NOMO-1 treated with DMSO at 0.1 percent for 48 hours (cell line): Measurements from ENCODE around the gene TIMM22.

Source experiments
- DNase-seq: peaks from one replicate; lab custom pipeline; 2025; ENCODE audit not compliant: unreplicated experiment; lab: John Stamatoyannopoulos, UW

TIMM22 gene

GRCh38 chr17:1001640-1002411, 4.9 kb downstream of the TIMM22 start:
- DNase-seq = no peak

GRCh38 chr17:1002412-1002753, 5.5 kb downstream of the TIMM22 start:
- DNase-seq = no peak

GRCh38 chr17:1002771-1003555, 6.0 kb downstream of the TIMM22 start:
- DNase-seq = no peak

GRCh38 chr17:1003633-1003971, 6.7 kb downstream of the TIMM22 start:
- no peak for DNase-seq

- DNase-seq = no peak
Observed at GRCh38 chr17:1003972-1004768, 7.2 kb downstream of the TIMM22 start.

GRCh38 chr17:1004769-1005295, 7.9 kb downstream of the TIMM22 start:
- DNase-seq = no peak

- DNase-seq = no peak
Observed at GRCh38 chr17:1005361-1005946, 8.5 kb downstream of the TIMM22 start.

- DNase-seq = no peak
Observed at GRCh38 chr17:1006054-1006453, 9.1 kb downstream of the TIMM22 start.

GRCh38 chr17:1007310-1008007, 10.5 kb downstream of the TIMM22 start:
- DNase-seq = no peak

GRCh38 chr17:1008008-1008761, 11.3 kb downstream of the TIMM22 start:
- DNase-seq = no peak

GRCh38 chr17:1009229-1010085, 12.5 kb downstream of the TIMM22 start:
- DNase-seq = no peak

- DNase-seq = no peak
Observed at GRCh38 chr17:1010086-1010450, 13.1 kb downstream of the TIMM22 start.

GRCh38 chr17:1010586-1010985, 13.7 kb downstream of the TIMM22 start:
- DNase-seq = no peak

- DNase-seq = no peak
Observed at GRCh38 chr17:1011138-1011537, 14.2 kb downstream of the TIMM22 start.

GRCh38 chr17:1011760-1012735, 15.1 kb downstream of the TIMM22 start:
- DNase-seq = no peak

- no peak for DNase-seq
Observed at GRCh38 chr17:1012823-1013728, 16.1 kb downstream of the TIMM22 start.

GRCh38 chr17:1013729-1014090, 16.8 kb downstream of the TIMM22 start:
- no peak for DNase-seq
